ENCODE results near the gene GJA8.
"Not testable (repeated sequence)": the region's sequence is repeated elsewhere in the genome, so short reads cannot be mapped to it uniquely, and the experiment has no call there.

Gene GJA8

GRCh38 chr1:147907786-147908509, 5.4 kb downstream of the GJA8 start:
- Histone ChIP-seq H3K9ac (no peak overlapping the region), H3K4me3 (ENCODE audit: low read depth, low read length) (no peak overlapping the region), H3K9me3 (ENCODE audit: control insufficient read depth, low read length) (no peaks in the 10 kb centered on the region), H2AFZ (no peak overlapping the region), H3K4me2 (ENCODE audit: low read length) (no peak overlapping the region), H3K79me2 (no peaks in the 10 kb centered on the region), H3K27me3 (ENCODE audit: control insufficient read depth, insufficient read depth, low read length) (no peaks in the 10 kb centered on the region), H3K27ac (no peak overlapping the region), H3K36me3 (ENCODE audit: control insufficient read depth, insufficient read depth, low read length) (no peaks in the 10 kb centered on the region), H3K4me1 (no peaks in the 10 kb centered on the region)
- TF ChIP-seq CTCF (IDR thresholded peaks at IDR 0.05) = no peak

- Histone ChIP-seq H3K4me1 (no peaks in the 10 kb centered on the region), H3K4me3 (ENCODE audit: low read depth, low read length) (no peak overlapping the region), H3K79me2 (no peaks in the 10 kb centered on the region), H3K27ac (no peak overlapping the region), H3K36me3 (ENCODE audit: control insufficient read depth, insufficient read depth, low read length) (no peaks in the 10 kb centered on the region), H3K9ac (no peak overlapping the region), H3K4me2 (ENCODE audit: low read length) (no peak overlapping the region), H2AFZ (no peak overlapping the region), H3K9me3 (ENCODE audit: control insufficient read depth, low read length) (no peaks in the 10 kb centered on the region), H3K27me3 (ENCODE audit: control insufficient read depth, insufficient read depth, low read length) (no peaks in the 10 kb centered on the region)
- no peak for TF ChIP-seq CTCF (IDR thresholded peaks at IDR 0.05)
Measured at GRCh38 chr1:147912553-147912952, 10.0 kb downstream of the GJA8 start.

GRCh38 chr1:147913362-147913942, 10.9 kb downstream of the GJA8 start:
- no peak for TF ChIP-seq CTCF (IDR thresholded peaks at IDR 0.05)
- no peak overlapping the region for H3K27ac ChIP-seq
- H3K4me1 ChIP-seq = no peaks in the 10 kb centered on the region
- no peaks in the 10 kb centered on the region for H3K9me3 ChIP-seq (ENCODE audit: control insufficient read depth, low read length)
- no peaks in the 10 kb centered on the region for H3K79me2 ChIP-seq
- H3K4me3 ChIP-seq (ENCODE audit: low read depth, low read length) = no peak overlapping the region
- H3K9ac ChIP-seq = no peak overlapping the region
- H2AFZ ChIP-seq = no peak overlapping the region
- H3K36me3 ChIP-seq (ENCODE audit: control insufficient read depth, insufficient read depth, low read length) = no peaks in the 10 kb centered on the region
- no peak overlapping the region for H3K4me2 ChIP-seq (ENCODE audit: low read length)
- no peaks in the 10 kb centered on the region for H3K27me3 ChIP-seq (ENCODE audit: control insufficient read depth, insufficient read depth, low read length)

- Histone ChIP-seq H3K27me3 (ENCODE audit: control insufficient read depth, insufficient read depth, low read length) (no peaks in the 10 kb centered on the region), H3K27ac (no peak overlapping the region), H3K9me3 (ENCODE audit: control insufficient read depth, low read length) (no peaks in the 10 kb centered on the region), H2AFZ (no peak overlapping the region), H3K9ac (no peak overlapping the region), H3K36me3 (ENCODE audit: control insufficient read depth, insufficient read depth, low read length) (no peaks in the 10 kb centered on the region), H3K4me1 (no peaks in the 10 kb centered on the region), H3K79me2 (no peaks in the 10 kb centered on the region), H3K4me3 (ENCODE audit: low read depth, low read length) (no peak overlapping the region), H3K4me2 (ENCODE audit: low read length) (no peak overlapping the region)
- TF ChIP-seq CTCF (IDR thresholded peaks at IDR 0.05) = no peak
Measured at GRCh38 chr1:147919896-147920295, 17.3 kb downstream of the GJA8 start.

GRCh38 chr1:147924813-147925212, 22.2 kb downstream of the GJA8 start:
- no peak overlapping the region for H3K27ac ChIP-seq
- no peaks in the 10 kb centered on the region for H3K4me1 ChIP-seq
- H3K9ac ChIP-seq = no peak overlapping the region
- H3K4me2 ChIP-seq (ENCODE audit: low read length) = no peak overlapping the region
- no peaks in the 10 kb centered on the region for H3K79me2 ChIP-seq
- no peaks in the 10 kb centered on the region for H3K27me3 ChIP-seq (ENCODE audit: control insufficient read depth, insufficient read depth, low read length)
- no peaks in the 10 kb centered on the region for H3K36me3 ChIP-seq (ENCODE audit: control insufficient read depth, insufficient read depth, low read length)
- no peak overlapping the region for H2AFZ ChIP-seq
- H3K4me3 ChIP-seq (ENCODE audit: low read depth, low read length) = no peak overlapping the region
- no peaks in the 10 kb centered on the region for H3K9me3 ChIP-seq (ENCODE audit: control insufficient read depth, low read length)
- TF ChIP-seq CTCF (IDR thresholded peaks at IDR 0.05) = no peak

- H3K27ac ChIP-seq; H3K4me1 ChIP-seq; H3K27me3 ChIP-seq (ENCODE audit: control insufficient read depth, insufficient read depth, low read length); H2AFZ ChIP-seq; H3K4me3 ChIP-seq (ENCODE audit: low read depth, low read length); H3K4me2 ChIP-seq (ENCODE audit: low read length); H3K36me3 ChIP-seq (ENCODE audit: control insufficient read depth, insufficient read depth, low read length); H3K9ac ChIP-seq; H3K79me2 ChIP-seq; H3K9me3 ChIP-seq (ENCODE audit: control insufficient read depth, low read length): not testable (repeated sequence)
Measured at GRCh38 chr1:147927215-147927614, 24.6 kb downstream of the GJA8 start.

GRCh38 chr1:147927689-147928088, 25.1 kb downstream of the GJA8 start:
- not testable (repeated sequence) for H3K9me3 ChIP-seq (ENCODE audit: control insufficient read depth, low read length); H3K9ac ChIP-seq; H3K36me3 ChIP-seq (ENCODE audit: control insufficient read depth, insufficient read depth, low read length); H3K27me3 ChIP-seq (ENCODE audit: control insufficient read depth, insufficient read depth, low read length); H3K79me2 ChIP-seq; H3K4me3 ChIP-seq (ENCODE audit: low read depth, low read length); H3K4me1 ChIP-seq; H3K27ac ChIP-seq; H2AFZ ChIP-seq; H3K4me2 ChIP-seq (ENCODE audit: low read length)
